ENCODE results near the gene SMIM32.

Gene SMIM32

GRCh38 chr5:136185974-136186665, 6.8 kb downstream of the SMIM32 start:
- no peak for DNase-seq

GRCh38 chr5:136182618-136183017, 10.3 kb downstream of the SMIM32 start:
- DNase-seq: no peak

GRCh38 chr5:136174021-136174659, 18.8 kb downstream of the SMIM32 start:
- DNase-seq: no peak

GRCh38 chr5:136169218-136169617, 23.7 kb downstream of the SMIM32 start:
- DNase-seq: no peak

GRCh38 chr5:136166909-136167308, 26.1 kb downstream of the SMIM32 start:
- no peak for DNase-seq

- DNase-seq: no peak
These were observed 28.7 kb downstream of the SMIM32 start for GRCh38 chr5:136164226-136164625.

- DNase-seq: no peak
These were observed 31.0 kb downstream of the SMIM32 start for GRCh38 chr5:136162008-136162407.

GRCh38 chr5:136159457-136159856, 33.5 kb downstream of the SMIM32 start:
- DNase-seq: no peak

- DNase-seq: no peak
These were observed 35.4 kb downstream of the SMIM32 start for GRCh38 chr5:136157514-136157913.

GRCh38 chr5:136155761-136156160, 37.2 kb downstream of the SMIM32 start:
- DNase-seq: no peak

GRCh38 chr5:136155078-136155477, 37.9 kb downstream of the SMIM32 start:
- DNase-seq: no peak

- no peak for DNase-seq
These were observed 39.3 kb downstream of the SMIM32 start for GRCh38 chr5:136153581-136154236.

GRCh38 chr5:136149891-136150290, 43.1 kb downstream of the SMIM32 start:
- DNase-seq: no peak

- DNase-seq: no peak
These were observed 45.3 kb downstream of the SMIM32 start for GRCh38 chr5:136147632-136148031.

- DNase-seq: no peak
These were observed 46.8 kb downstream of the SMIM32 start for GRCh38 chr5:136146201-136146600.

GRCh38 chr5:136145030-136145429, 47.9 kb downstream of the SMIM32 start:
- no peak for DNase-seq

- no peak for DNase-seq
These were observed 49.2 kb downstream of the SMIM32 start for GRCh38 chr5:136143763-136144162.

- no peak for DNase-seq
These were observed 49.6 kb downstream of the SMIM32 start for GRCh38 chr5:136143312-136143711.

GRCh38 chr5:136141561-136141960, 51.4 kb downstream of the SMIM32 start:
- no peak for DNase-seq

Measured in activated naive CD4-positive, alpha-beta T cell (primary cell).